ENCODE measurements around the gene CCT4. TPM values are rescaled to one million over a fixed set of nuclear protein-coding genes. Genes with fewer than 3 reads are reported as not detected.
A peak's percentile ranks its signal among the peaks of the same experiment; 100 is the strongest.

Gene CCT4
- total RNA-seq, 1 experiment from 2014 or later = 348 TPM

DNA sequence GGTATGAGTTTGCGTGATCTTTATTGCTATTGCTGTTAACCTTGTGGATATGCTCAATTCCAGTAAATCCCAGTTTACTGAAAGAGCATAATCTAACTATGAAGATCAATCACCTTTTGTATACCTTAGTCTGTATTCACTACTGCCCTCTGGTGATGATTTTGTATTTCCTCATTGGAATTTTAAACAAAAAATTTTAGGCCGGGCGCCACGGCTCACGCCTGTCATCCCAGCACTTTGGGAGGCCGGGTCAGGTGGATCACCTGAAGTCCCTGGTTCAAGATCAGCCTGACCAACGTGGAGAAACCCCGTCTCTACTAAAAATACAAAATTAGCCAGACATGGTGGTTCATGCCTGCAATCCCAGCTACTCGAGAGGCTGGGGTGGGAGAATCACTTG is 22.1 kb upstream of the CCT4 start:
- Histone ChIP-seq H3K9me3 (ENCODE audit: low read depth, low read length, poor library complexity, severe bottlenecking) (no peaks in the 10 kb centered on the region), H3K4me3 (ENCODE audit: low read depth, low read length, poor library complexity, severe bottlenecking) (no peak overlapping the region), H3K4me1 (ENCODE audit: insufficient read depth, low read length, poor library complexity, severe bottlenecking) (no peaks in the 10 kb centered on the region), H3K27me3 (replicated peaks; ENCODE audit: insufficient read depth, low read depth, low read length, poor library complexity) (no peaks in the 10 kb centered on the region), H3K27ac (ENCODE audit: low read depth, low read length, poor library complexity, severe bottlenecking) (no peak overlapping the region), H3K36me3 (ENCODE audit: insufficient read depth, low read length, poor library complexity, severe bottlenecking) (no peaks in the 10 kb centered on the region)
- POLR2A ChIA-PET (ENCODE audit: low non-redundant PET) = no interaction called here
- intact Hi-C loops (cut with micrococcal nuclease; ENCODE audit: unreplicated experiment) = no loop called here
- no TSS peak for BruUV-seq (replicated peaks)
- peak; percentile 22 for DNase-seq (ENCODE audit: low spot score)
- TF ChIP-seq, protein P1, sequence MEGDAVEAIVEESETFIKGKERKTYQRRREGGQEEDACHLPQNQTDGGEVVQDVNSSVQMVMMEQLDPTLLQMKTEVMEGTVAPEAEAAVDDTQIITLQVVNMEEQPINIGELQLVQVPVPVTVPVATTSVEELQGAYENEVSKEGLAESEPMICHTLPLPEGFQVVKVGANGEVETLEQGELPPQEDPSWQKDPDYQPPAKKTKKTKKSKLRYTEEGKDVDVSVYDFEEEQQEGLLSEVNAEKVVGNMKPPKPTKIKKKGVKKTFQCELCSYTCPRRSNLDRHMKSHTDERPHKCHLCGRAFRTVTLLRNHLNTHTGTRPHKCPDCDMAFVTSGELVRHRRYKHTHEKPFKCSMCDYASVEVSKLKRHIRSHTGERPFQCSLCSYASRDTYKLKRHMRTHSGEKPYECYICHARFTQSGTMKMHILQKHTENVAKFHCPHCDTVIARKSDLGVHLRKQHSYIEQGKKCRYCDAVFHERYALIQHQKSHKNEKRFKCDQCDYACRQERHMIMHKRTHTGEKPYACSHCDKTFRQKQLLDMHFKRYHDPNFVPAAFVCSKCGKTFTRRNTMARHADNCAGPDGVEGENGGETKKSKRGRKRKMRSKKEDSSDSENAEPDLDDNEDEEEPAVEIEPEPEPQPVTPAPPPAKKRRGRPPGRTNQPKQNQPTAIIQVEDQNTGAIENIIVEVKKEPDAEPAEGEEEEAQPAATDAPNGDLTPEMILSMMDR (conservative IDR thresholded peaks at IDR 0.05; ENCODE audit: low read depth, low read length) = peak; percentile 45
- TF ChIP-seq EZH2 (IDR thresholded peaks at IDR 0.05; ENCODE audit: borderline replicate concordance, low read depth, low read length, poor library complexity, severe bottlenecking) = no peak
- CTCF ChIA-PET = interaction anchor here (0.7 kb wide), 1 partner anchor 491 kb away, joined by 3 read pairs; no protein-coding TSS in a partner anchor

DNA sequence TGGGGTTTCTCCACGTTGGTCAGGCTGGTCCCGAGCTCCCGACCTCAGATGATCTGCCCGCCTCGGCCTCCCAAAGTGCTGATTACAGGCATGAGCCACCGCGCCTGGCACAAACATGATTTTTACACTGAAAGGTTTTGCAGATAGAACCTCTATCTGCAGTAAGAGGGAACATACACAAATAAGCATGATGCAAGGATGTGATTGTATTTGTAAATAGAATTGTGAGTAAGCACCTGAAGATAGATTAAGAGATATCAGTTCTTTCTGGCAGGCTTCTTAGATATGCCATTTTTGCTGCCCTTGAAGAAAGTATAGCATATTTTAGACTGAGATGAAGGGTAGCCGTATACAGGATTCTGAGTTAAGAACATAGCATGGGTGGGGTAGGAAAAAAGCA is 20.7 kb upstream of the CCT4 start:
- H3K4me1 ChIP-seq (ENCODE audit: insufficient read depth, low read length, poor library complexity, severe bottlenecking) = no peaks in the 10 kb centered on the region
- DNase-seq (ENCODE audit: low spot score) = no peak
- H3K9me3 ChIP-seq (ENCODE audit: low read depth, low read length, poor library complexity, severe bottlenecking) = no peaks in the 10 kb centered on the region
- CTCF ChIA-PET = no interaction called here
- no peak overlapping the region for H3K4me3 ChIP-seq (ENCODE audit: low read depth, low read length, poor library complexity, severe bottlenecking)
- H3K27me3 ChIP-seq (replicated peaks; ENCODE audit: insufficient read depth, low read depth, low read length, poor library complexity) = no peaks in the 10 kb centered on the region
- POLR2A ChIA-PET (ENCODE audit: low non-redundant PET) = no interaction called here
- BruUV-seq (replicated peaks) = no TSS peak
- intact Hi-C loops (cut with micrococcal nuclease; ENCODE audit: unreplicated experiment) = no loop called here
- TF ChIP-seq EZH2 (IDR thresholded peaks at IDR 0.05; ENCODE audit: borderline replicate concordance, low read depth, low read length, poor library complexity, severe bottlenecking) = no peak
- TF ChIP-seq, protein P1 (conservative IDR thresholded peaks at IDR 0.05; ENCODE audit: low read depth, low read length) = no peak
- no peaks in the 10 kb centered on the region for H3K36me3 ChIP-seq (ENCODE audit: insufficient read depth, low read length, poor library complexity, severe bottlenecking)
- H3K27ac ChIP-seq (ENCODE audit: low read depth, low read length, poor library complexity, severe bottlenecking) = no peak overlapping the region

DNA sequence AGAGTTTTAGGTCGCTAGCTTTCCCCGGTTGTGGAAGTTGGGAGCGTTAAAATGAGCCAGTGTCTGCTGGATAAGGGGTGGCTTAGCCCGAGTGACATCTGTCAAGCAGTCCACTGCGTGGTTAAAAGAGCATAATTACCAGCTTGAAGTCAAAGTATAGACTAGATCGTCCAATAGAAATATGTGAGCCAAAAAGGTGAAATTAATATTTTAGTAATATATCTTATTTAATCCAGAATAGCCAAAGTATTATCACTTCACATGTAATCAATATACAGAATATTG is 17.7 kb upstream of the CCT4 start:
- peak overlapping the region; percentile 55 for H3K27ac ChIP-seq (ENCODE audit: low read depth, low read length, poor library complexity, severe bottlenecking)
- no peaks in the 10 kb centered on the region for H3K36me3 ChIP-seq (ENCODE audit: insufficient read depth, low read length, poor library complexity, severe bottlenecking)
- no peak for DNase-seq (ENCODE audit: low spot score)
- CTCF ChIA-PET = no interaction called here
- TF ChIP-seq EZH2 (IDR thresholded peaks at IDR 0.05; ENCODE audit: borderline replicate concordance, low read depth, low read length, poor library complexity, severe bottlenecking) = no peak
- no peaks in the 10 kb centered on the region for H3K4me1 ChIP-seq (ENCODE audit: insufficient read depth, low read length, poor library complexity, severe bottlenecking)
- BruUV-seq (replicated peaks) = no TSS peak
- no peaks in the 10 kb centered on the region for H3K27me3 ChIP-seq (replicated peaks; ENCODE audit: insufficient read depth, low read depth, low read length, poor library complexity)
- H3K4me3 ChIP-seq (ENCODE audit: low read depth, low read length, poor library complexity, severe bottlenecking) = peak overlapping the region; percentile 74
- intact Hi-C loops (cut with micrococcal nuclease; ENCODE audit: unreplicated experiment) = no loop called here
- POLR2A ChIA-PET (ENCODE audit: low non-redundant PET) = no interaction called here
- H3K9me3 ChIP-seq (ENCODE audit: low read depth, low read length, poor library complexity, severe bottlenecking) = no peaks in the 10 kb centered on the region

DNA sequence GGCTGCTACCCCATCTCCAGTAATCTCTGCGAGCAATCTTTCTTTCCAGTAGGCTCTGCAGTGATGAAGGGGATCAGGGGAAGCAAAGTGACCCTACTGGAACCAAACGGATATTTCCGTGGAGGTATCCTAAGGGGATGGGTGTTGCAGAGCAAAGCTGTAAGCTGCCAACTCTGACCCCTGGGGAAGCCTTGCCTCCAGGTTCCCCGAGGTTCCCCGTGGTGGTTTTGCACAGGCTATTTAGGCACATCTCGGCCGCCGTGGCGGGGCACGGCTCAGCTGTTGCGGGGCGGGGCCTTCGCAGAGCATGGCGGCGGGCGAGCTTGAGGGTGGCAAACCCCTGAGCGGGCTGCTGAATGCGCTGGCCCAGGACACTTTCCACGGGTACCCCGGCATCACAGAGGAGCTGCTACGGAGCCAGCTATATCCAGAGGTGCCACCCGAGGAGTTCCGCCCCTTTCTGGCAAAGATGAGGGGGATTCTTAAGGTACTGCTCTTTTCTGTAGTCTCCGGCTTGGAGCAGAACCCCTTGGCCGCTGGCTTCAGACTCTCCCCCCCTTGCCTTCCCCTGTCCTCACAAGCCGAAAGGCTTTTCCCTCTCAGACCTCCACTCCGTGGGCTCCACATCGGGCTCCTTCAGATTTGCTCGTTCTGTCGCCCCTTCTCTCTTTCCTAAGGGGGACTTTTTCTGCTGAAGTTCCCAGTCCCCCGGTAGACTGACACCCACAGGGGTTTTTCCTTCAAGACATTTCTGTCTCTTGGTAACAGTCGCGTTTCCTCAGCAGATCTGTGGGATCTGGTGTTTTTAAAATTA is 17.1 kb upstream of the CCT4 start, which contains the start of gene COMMD1:
COMMD1 (plus strand) TSS at position 303 of the 814 bp plus-strand sequence; CDS start at position 308, 5 bp downstream.
- Histone ChIP-seq H3K4me1 (ENCODE audit: insufficient read depth, low read length, poor library complexity, severe bottlenecking) (no peaks in the 10 kb centered on the region), H3K4me3 (ENCODE audit: low read depth, low read length, poor library complexity, severe bottlenecking) (peak within 1 kb of the TSS; percentile 74), H3K27me3 (replicated peaks; ENCODE audit: insufficient read depth, low read depth, low read length, poor library complexity) (no peaks in the 10 kb centered on the region), H3K36me3 (ENCODE audit: insufficient read depth, low read length, poor library complexity, severe bottlenecking) (no peaks in the 10 kb centered on the region), H3K27ac (ENCODE audit: low read depth, low read length, poor library complexity, severe bottlenecking) (peak within 1 kb of the TSS; percentile 55), H3K9me3 (ENCODE audit: low read depth, low read length, poor library complexity, severe bottlenecking) (no peaks in the 10 kb centered on the region)
- intact Hi-C loops (cut with micrococcal nuclease; ENCODE audit: unreplicated experiment) = no loop called here
- DNase-seq (ENCODE audit: low spot score) = peak; percentile 85
- TF ChIP-seq EZH2 (IDR thresholded peaks at IDR 0.05; ENCODE audit: borderline replicate concordance, low read depth, low read length, poor library complexity, severe bottlenecking) = no peak
- TF ChIP-seq, protein P1 (conservative IDR thresholded peaks at IDR 0.05; ENCODE audit: low read depth, low read length) = no peak
- ChIA-PET CTCF (no interaction called here), POLR2A (ENCODE audit: low non-redundant PET) (no interaction called here)
- BruUV-seq (replicated peaks) = TSS peak; percentile 60
